ENCODE data around the gene ACTL6B.

DNA sequence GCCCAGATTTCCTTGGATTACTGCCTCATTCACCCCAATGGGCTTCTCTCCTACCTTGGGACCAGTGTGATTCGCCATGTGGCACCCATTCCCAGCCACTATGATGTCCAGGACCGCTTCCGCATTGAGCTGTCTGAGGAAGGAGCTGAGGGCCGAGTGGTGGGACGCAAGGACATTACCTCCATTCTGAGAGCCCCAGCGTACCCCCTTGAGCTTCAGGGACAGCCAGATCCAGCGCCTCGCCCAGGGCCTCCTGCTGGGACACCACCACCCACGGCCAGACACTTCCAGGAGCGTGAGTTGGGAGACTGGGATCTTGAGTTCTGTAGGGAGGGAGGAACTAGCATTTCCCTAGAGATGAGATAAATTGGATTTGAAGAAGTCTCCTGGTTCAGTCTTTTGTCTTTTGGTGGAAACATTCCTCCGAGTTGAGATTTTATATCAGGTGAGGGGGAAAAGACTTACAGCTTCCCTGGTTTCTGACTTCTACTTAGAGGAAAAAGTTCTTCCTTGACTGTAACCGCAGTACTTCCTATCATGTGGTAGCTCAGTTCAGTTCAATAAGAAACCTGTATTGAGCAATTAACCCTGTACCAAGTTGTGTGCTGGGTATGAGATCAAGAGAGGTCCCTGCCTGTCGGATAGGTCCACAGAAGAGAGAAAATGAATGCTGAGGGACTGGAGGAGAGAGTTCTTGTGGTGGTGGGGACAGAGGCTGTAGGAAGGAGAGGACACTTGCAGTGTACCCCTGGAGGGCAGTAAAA is 42.7 kb downstream of the ACTL6B start:
- TF ChIP-seq, protein P1, sequence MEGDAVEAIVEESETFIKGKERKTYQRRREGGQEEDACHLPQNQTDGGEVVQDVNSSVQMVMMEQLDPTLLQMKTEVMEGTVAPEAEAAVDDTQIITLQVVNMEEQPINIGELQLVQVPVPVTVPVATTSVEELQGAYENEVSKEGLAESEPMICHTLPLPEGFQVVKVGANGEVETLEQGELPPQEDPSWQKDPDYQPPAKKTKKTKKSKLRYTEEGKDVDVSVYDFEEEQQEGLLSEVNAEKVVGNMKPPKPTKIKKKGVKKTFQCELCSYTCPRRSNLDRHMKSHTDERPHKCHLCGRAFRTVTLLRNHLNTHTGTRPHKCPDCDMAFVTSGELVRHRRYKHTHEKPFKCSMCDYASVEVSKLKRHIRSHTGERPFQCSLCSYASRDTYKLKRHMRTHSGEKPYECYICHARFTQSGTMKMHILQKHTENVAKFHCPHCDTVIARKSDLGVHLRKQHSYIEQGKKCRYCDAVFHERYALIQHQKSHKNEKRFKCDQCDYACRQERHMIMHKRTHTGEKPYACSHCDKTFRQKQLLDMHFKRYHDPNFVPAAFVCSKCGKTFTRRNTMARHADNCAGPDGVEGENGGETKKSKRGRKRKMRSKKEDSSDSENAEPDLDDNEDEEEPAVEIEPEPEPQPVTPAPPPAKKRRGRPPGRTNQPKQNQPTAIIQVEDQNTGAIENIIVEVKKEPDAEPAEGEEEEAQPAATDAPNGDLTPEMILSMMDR (IDR thresholded peaks at IDR 0.05), result no peak
- TF ChIP-seq ZFX (IDR thresholded peaks at IDR 0.05; ENCODE audit: borderline replicate concordance), result no peak

All from 22Rv1 (cell line).